HCT116 (cell line): ENCODE measurements around the gene REEP6.

Experiments
- EGR1 ChIP-seq: IDR thresholded peaks from 2 replicates; pipeline ENCODE4 v1.6.1; 2012; ENCODE audit warnings: low read depth
- EZH2phosphoT487 ChIP-seq: fragments of 200-600 bp; IDR thresholded peaks from 2 replicates; pipeline ENCODE4 v1.6.1; 2018; ENCODE audit warnings: antibody characterized with exemption, borderline replicate concordance
- POLR2A ChIP-seq: IDR thresholded peaks from 2 replicates; pipeline ENCODE4 v1.7.0; 2011; ENCODE audit warnings: borderline replicate concordance; ENCODE audit not compliant: insufficient read depth, insufficient read length; ENCODE audit errors: extremely low read depth
- POLR2AphosphoS5 ChIP-seq: IDR thresholded peaks from 2 replicates; pipeline ENCODE4 v1.6.1; 2011; ENCODE audit warnings: mild to moderate bottlenecking, low read depth, low read length, moderate library complexity
- RAD21 ChIP-seq: IDR thresholded peaks from 2 replicates; pipeline ENCODE4 v1.6.1; 2012; ENCODE audit warnings: low read depth, mild to moderate bottlenecking
- SIN3A ChIP-seq: IDR thresholded peaks from 2 replicates; pipeline ENCODE4 v1.6.1; 2012; ENCODE audit warnings: low read depth
- TF ChIP-seq, protein P1 (sequence below), 3 experiments: fragments of 200-600 bp in 1 of 3; sonication (generic) in 1 of 3; IDR thresholded peaks in 2 of 3; conservative IDR thresholded peaks in 1 of 3; 2 replicates each; pipeline ENCODE4 v1.5.1; 2012 to 2017; ENCODE audit warnings: low read depth in 2 of 3, low read length in 2 of 3, antibody characterized with exemption in 1 of 3, borderline replicate concordance in 1 of 3, control low read depth in 1 of 3, mild to moderate bottlenecking in 1 of 3, mixed read lengths in 1 of 3, mixed run types in 1 of 3, moderate library complexity in 1 of 3; ENCODE audit not compliant: insufficient read depth in 1 of 3

DNA sequence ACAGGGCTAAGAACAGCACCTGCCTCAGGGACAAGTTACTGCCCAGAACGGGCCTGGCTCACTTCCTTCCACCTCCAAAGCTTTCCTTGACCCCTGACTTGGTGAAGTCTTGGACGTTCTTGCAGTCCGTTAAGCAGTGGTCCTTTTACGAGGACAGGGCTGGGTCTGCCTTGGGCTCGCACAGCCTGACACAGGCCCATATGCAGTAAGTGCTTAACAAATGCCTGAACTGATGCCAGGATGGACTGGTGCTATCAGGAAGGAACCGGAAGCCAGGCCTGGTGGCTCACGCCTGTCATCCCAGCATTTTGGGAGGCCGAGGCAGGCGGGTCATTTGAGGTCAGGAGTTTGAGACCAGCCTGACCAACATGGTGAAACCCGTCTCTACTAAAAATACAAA, 31.1 kb downstream of the REEP6 start:
- TF ChIP-seq, protein P1, sequence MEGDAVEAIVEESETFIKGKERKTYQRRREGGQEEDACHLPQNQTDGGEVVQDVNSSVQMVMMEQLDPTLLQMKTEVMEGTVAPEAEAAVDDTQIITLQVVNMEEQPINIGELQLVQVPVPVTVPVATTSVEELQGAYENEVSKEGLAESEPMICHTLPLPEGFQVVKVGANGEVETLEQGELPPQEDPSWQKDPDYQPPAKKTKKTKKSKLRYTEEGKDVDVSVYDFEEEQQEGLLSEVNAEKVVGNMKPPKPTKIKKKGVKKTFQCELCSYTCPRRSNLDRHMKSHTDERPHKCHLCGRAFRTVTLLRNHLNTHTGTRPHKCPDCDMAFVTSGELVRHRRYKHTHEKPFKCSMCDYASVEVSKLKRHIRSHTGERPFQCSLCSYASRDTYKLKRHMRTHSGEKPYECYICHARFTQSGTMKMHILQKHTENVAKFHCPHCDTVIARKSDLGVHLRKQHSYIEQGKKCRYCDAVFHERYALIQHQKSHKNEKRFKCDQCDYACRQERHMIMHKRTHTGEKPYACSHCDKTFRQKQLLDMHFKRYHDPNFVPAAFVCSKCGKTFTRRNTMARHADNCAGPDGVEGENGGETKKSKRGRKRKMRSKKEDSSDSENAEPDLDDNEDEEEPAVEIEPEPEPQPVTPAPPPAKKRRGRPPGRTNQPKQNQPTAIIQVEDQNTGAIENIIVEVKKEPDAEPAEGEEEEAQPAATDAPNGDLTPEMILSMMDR (IDR thresholded peaks at IDR 0.05 in 2 of 3, conservative IDR thresholded peaks at IDR 0.05 in 1 of 3; ENCODE audit: borderline replicate concordance in 1 of 3, insufficient read depth in 1 of 3, low read depth in 2 of 3, low read length in 2 of 3), result no peak
- no peak for TF ChIP-seq POLR2AphosphoS5
- TF ChIP-seq EGR1, result no peak
- no peak for TF ChIP-seq EZH2phosphoT487
- TF ChIP-seq SIN3A, result no peak
- TF ChIP-seq POLR2A, result no peak
- TF ChIP-seq RAD21, result no peak
